Smooth muscle cell (in vitro differentiated cells): ENCODE data around the gene COL27A1. TPM values are rescaled to one million over a fixed set of nuclear protein-coding genes. Genes with fewer than 3 reads are reported as not detected.

Experiments
- DNase-seq: peaks from one replicate; lab custom pipeline; 2025; ENCODE audit not compliant: unreplicated experiment; lab: John Stamatoyannopoulos, UW
- H2AFZ ChIP-seq: fragments of 200-600 bp; sonication (generic); 2 replicates; pipeline ENCODE4 v1.6.0; 2016; ENCODE audit warnings: antibody characterized with exemption, low read depth, mild to moderate bottlenecking
- H3F3A ChIP-seq: fragments of 200-600 bp; sonication (generic); 2 replicates; pipeline ENCODE4 v1.6.0; 2017; ENCODE audit warnings: antibody characterized with exemption, low read depth
- H3K27ac ChIP-seq: fragments of 200-600 bp; sonication (generic); 2 replicates; pipeline ENCODE4 v1.5.1; 2016; ENCODE audit warnings: low read depth, mild to moderate bottlenecking
- H3K27me3 ChIP-seq: fragments of 200-600 bp; sonication (generic); 2 replicates; pipeline ENCODE4 v1.6.1; 2016; ENCODE audit warnings: low read depth, mild to moderate bottlenecking
- H3K36me3 ChIP-seq: fragments of 200-600 bp; sonication (generic); 2 replicates; pipeline ENCODE4 v1.5.1; 2016; ENCODE audit warnings: low read depth
- H3K4me1 ChIP-seq: fragments of 200-600 bp; sonication (generic); 2 replicates; pipeline ENCODE4 v1.5.1; 2016; ENCODE audit warnings: low read depth
- H3K4me2 ChIP-seq: fragments of 200-600 bp; sonication (generic); 2 replicates; pipeline ENCODE4 v1.6.0; 2016; ENCODE audit warnings: mild to moderate bottlenecking
- H3K4me3 ChIP-seq: fragments of 200-600 bp; sonication (generic); 2 replicates; pipeline ENCODE4 v1.5.1; 2016; ENCODE audit warnings: mild to moderate bottlenecking
- H3K79me2 ChIP-seq: fragments of 200-600 bp; sonication (generic); 2 replicates; pipeline ENCODE4 v1.6.0; 2016; ENCODE audit warnings: low read depth, mild to moderate bottlenecking
- H3K9ac ChIP-seq: fragments of 200-600 bp; sonication (generic); 2 replicates; pipeline ENCODE4 v1.6.0; 2016; ENCODE audit warnings: low read depth
- H3K9me3 ChIP-seq: fragments of 200-600 bp; sonication (generic); replicated peaks from 2 replicates; pipeline ENCODE4 v1.5.1; 2016; ENCODE audit warnings: low read depth
- H4K20me1 ChIP-seq: fragments of 200-600 bp; sonication (generic); 2 replicates; pipeline ENCODE4 v1.6.0; 2016; ENCODE audit warnings: low read depth
- WGBS: methylation state at CpG from one replicate; pipeline ENCODE4 v1.1.7; 2016; ENCODE audit warnings: low lambda C conversion rate; 5-methylcytosine and 5-hydroxymethylcytosine counted together
- polyA plus RNA-seq: library from polyadenylated mRNA; unstranded; fragments of >200 nt; fragmentation: Nextera tagmentation; extraction: Ambion mirVana; gene quantifications from 2 replicates; pipeline ENCODE4 v1.2.1, GENCODE V29; 2016
- total RNA-seq: library from RNA; depleted of rRNA; stranded (reverse); fragments of >200 nt; gene quantifications from 2 replicates; pipeline ENCODE4 v1.2.3, GENCODE V29; 2014
- TF ChIP-seq, protein P1 (sequence below): fragments of 200-600 bp; sonication (generic); IDR thresholded peaks from 2 replicates; pipeline ENCODE4 v1.5.1; 2017; ENCODE audit warnings: borderline replicate concordance, mild to moderate bottlenecking, antibody characterized with exemption; ENCODE audit not compliant: insufficient read depth, poor library complexity, severe bottlenecking

Gene COL27A1
- total and polyA plus RNA-seq, 2 experiments from 2014 or later = 18.1 to 19.9 TPM

GRCh38 chr9:114274217-114274616, 118.9 kb downstream of the COL27A1 start:
- WGBS = 98% methylated on average over 5 of the region's 5 CpGs
- no peak overlapping the region for H3K4me3 ChIP-seq

DNA sequence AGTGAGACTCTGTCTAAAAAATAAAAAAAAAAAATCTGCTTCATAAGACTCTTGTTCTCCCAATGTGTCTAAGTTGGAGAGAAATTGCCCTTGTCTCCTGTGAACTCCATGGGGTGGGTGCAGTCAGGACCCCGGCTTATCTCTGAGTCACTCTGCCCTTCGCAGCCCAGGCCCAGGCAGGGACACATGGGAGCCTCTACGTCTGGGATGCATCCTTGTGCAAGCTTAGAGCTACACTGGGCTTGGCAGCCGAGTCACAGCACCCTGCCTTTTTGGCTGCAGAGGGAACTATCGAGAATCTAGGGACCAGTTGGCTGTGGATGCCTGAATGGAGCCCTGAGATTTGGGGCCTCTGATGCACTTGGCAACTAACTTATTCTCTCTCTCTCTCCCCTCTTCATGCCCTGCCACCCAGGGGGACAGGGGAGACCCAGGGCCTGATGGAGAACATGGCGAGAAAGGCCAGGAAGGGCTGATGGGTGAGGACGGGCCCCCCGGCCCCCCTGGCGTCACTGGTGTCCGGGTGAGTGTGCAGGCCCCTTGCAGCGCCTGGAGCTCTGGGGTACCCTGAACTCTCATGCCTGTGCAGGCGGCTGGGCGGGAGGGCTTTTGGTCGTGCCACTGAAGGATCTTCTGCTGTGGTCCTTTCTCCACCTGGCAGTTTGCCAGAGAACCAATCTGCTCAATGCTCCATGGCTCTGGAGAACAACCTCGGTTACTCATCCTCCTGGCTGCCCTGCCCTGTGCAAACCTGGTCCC, 120.1 kb downstream of the COL27A1 start:
- no peaks in the 10 kb centered on the region for H3K79me2 ChIP-seq
- H4K20me1 ChIP-seq = no peaks in the 10 kb centered on the region
- H3F3A ChIP-seq = peaks cover 22% of the 10 kb centered on the region
- TF ChIP-seq, protein P1, sequence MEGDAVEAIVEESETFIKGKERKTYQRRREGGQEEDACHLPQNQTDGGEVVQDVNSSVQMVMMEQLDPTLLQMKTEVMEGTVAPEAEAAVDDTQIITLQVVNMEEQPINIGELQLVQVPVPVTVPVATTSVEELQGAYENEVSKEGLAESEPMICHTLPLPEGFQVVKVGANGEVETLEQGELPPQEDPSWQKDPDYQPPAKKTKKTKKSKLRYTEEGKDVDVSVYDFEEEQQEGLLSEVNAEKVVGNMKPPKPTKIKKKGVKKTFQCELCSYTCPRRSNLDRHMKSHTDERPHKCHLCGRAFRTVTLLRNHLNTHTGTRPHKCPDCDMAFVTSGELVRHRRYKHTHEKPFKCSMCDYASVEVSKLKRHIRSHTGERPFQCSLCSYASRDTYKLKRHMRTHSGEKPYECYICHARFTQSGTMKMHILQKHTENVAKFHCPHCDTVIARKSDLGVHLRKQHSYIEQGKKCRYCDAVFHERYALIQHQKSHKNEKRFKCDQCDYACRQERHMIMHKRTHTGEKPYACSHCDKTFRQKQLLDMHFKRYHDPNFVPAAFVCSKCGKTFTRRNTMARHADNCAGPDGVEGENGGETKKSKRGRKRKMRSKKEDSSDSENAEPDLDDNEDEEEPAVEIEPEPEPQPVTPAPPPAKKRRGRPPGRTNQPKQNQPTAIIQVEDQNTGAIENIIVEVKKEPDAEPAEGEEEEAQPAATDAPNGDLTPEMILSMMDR = no peak
- no peak overlapping the region for H3K4me2 ChIP-seq
- H3K36me3 ChIP-seq = no peaks in the 10 kb centered on the region
- H3K27ac ChIP-seq = peak overlapping the region; percentile 96
- peaks cover 5% of the 10 kb centered on the region for H3K4me1 ChIP-seq
- H3K4me3 ChIP-seq = no peak overlapping the region
- H3K9ac ChIP-seq = no peak overlapping the region
- 73% methylated on average over 15 of the region's 15 CpGs for WGBS
- no peaks in the 10 kb centered on the region for H3K27me3 ChIP-seq
- H3K9me3 ChIP-seq = no peaks in the 10 kb centered on the region
- DNase-seq = no peak
- H2AFZ ChIP-seq = no peak overlapping the region

More at GRCh38 chr9:114274217-114274616, 118.9 kb downstream of the COL27A1 start:
- DNase-seq = no peak
- TF ChIP-seq, protein P1 = no peak
- H3K9me3 ChIP-seq = no peaks in the 10 kb centered on the region
- H3K27me3 ChIP-seq = no peaks in the 10 kb centered on the region
- no peak overlapping the region for H3K4me2 ChIP-seq
- H3K79me2 ChIP-seq = no peaks in the 10 kb centered on the region
- H3K9ac ChIP-seq = no peak overlapping the region
- no peaks in the 10 kb centered on the region for H4K20me1 ChIP-seq
- no peak overlapping the region for H3K27ac ChIP-seq
- H3K4me1 ChIP-seq = peaks cover 5% of the 10 kb centered on the region
- H2AFZ ChIP-seq = no peak overlapping the region
- H3K36me3 ChIP-seq = no peaks in the 10 kb centered on the region
- peaks cover 22% of the 10 kb centered on the region for H3F3A ChIP-seq

DNA sequence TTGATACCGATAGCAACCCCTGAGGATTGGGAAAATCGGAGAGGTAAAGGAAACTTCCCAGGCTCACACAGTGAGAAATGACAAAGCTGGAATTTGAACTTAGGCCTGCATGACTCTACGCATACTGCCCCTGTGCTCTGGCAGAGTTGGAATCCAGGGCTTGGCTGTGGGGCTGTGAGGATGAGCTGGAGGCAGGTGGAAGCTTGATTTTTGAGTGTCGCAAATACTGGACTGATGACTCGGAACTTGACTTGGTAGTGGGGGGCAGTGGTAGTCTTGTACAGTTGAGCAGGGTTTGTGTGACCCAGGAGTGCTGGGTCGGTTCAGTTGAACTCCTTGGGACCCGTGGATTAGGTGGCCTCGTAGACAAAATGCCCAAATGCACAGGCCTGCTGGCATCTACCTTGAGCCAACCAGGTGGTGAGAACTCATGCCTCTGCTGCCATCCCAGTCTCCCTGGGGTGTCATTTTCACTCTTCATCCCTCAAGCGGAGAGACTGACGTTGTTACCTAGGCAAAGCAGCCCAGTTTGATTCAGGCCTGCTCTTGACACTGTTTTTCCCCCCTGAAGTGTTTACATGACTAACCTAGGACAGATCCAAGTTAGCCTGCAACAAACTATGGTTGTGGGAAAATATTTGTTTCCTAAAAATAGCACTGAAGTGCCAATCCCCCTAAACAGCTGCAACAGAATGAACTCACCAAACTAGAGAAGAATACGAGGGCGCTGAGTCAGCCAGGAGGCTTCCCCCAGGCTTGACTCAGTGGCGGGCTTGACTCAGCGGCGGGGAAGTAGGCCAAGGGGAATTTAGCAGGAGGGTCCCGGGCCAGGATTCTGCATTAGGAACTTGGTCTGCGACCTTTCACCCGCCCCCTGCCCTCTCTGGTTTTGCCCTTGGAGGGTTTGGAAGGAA, 121.8 kb downstream of the COL27A1 start:
- Histone ChIP-seq H3K9me3 (no peaks in the 10 kb centered on the region), H3F3A (peaks cover 30% of the 10 kb centered on the region), H3K27me3 (no peaks in the 10 kb centered on the region), H4K20me1 (no peaks in the 10 kb centered on the region), H3K36me3 (no peaks in the 10 kb centered on the region), H3K4me2 (peak overlapping the region; percentile 29), H3K27ac (peak overlapping the region; percentile 96), H3K9ac (peak overlapping the region; percentile 77), H2AFZ (no peak overlapping the region), H3K4me1 (peaks cover 4% of the 10 kb centered on the region), H3K4me3 (no peak overlapping the region), H3K79me2 (no peaks in the 10 kb centered on the region)
- peak; percentile 26 for DNase-seq
- TF ChIP-seq, protein P1 = no peak
- WGBS = 45% methylated on average over 18 of the region's 18 CpGs
